VCaP (cell line): Measurements from ENCODE around the gene CLIC6.

Source experiments
- H3K27ac ChIP-seq: fragments of 450-650 bp; 2 replicates; pipeline ENCODE4 v1.5.1; 2017
- TF ChIP-seq, protein P1 (sequence below): fragments of 450-650 bp; conservative IDR thresholded peaks from 2 replicates; pipeline ENCODE4 v1.5.1; 2017; ENCODE audit warnings: mild to moderate bottlenecking, moderate library complexity

Gene CLIC6

DNA sequence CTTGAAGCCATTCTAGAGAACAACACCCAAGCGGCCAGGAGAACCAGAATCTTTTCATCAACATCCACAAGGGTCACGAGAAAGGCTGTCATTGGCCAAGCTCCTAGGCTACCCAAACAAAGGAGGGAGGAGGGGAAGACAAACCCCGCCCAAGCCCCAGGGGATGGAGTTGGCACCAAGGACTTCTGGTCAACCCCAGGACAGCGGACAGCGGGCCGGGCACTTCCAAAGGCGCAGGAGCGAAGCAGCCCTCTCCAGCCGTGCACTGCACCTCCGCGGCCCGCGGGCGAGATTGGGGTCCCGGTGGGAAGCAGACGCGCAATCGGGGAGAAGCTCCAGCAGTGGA is at the start of gene CLIC6:
Gene CLIC6, plus strand, starts transcription at position 192 of the 346 bp plus-strand sequence. CDS start 395 bp downstream, outside the sequence.
- TF ChIP-seq, protein P1, sequence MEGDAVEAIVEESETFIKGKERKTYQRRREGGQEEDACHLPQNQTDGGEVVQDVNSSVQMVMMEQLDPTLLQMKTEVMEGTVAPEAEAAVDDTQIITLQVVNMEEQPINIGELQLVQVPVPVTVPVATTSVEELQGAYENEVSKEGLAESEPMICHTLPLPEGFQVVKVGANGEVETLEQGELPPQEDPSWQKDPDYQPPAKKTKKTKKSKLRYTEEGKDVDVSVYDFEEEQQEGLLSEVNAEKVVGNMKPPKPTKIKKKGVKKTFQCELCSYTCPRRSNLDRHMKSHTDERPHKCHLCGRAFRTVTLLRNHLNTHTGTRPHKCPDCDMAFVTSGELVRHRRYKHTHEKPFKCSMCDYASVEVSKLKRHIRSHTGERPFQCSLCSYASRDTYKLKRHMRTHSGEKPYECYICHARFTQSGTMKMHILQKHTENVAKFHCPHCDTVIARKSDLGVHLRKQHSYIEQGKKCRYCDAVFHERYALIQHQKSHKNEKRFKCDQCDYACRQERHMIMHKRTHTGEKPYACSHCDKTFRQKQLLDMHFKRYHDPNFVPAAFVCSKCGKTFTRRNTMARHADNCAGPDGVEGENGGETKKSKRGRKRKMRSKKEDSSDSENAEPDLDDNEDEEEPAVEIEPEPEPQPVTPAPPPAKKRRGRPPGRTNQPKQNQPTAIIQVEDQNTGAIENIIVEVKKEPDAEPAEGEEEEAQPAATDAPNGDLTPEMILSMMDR: no peak
- H3K27ac ChIP-seq: peak within 1 kb of the TSS; percentile 76

DNA sequence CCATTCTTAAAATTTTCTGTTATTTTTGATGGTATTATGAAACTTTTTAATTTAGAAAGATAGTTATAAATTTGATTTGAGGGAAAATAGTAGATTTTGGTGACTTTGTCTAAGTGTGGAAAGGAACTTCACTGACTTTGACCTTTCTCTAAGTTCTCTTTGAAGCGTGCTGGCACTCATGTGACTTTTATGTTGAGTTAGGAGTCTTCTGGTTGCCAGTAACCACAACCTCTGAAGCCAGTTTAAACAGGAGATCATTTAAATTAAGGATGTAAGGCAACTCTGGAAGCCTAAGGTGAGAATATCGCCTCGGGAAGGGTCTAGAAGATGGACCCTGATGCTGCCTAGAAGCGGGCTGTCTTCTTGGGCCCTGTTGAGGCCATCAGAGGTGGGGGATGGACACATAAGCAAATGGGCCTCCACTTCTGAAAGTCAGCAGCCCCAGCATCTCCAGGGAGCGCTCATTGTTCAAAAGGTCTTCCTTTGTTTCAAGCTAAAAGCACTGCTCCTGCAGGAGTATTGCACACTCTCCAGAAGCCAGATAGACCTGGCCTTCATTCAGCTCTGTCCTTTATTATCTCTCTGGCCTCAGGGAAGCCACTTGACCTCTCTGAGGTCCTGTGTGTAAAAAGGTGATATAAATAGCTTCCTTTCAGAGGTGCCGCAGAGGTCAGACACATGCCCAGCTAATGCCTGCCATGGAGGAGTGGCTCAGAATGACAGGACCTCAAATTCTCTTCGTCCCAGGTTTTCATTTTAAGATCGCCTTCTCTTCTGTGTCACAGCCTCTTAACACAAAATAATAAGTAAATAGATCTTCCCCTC is 48.7 kb upstream of the CLIC6 start:
- no peak overlapping the region for H3K27ac ChIP-seq
- TF ChIP-seq, protein P1: no peak

DNA sequence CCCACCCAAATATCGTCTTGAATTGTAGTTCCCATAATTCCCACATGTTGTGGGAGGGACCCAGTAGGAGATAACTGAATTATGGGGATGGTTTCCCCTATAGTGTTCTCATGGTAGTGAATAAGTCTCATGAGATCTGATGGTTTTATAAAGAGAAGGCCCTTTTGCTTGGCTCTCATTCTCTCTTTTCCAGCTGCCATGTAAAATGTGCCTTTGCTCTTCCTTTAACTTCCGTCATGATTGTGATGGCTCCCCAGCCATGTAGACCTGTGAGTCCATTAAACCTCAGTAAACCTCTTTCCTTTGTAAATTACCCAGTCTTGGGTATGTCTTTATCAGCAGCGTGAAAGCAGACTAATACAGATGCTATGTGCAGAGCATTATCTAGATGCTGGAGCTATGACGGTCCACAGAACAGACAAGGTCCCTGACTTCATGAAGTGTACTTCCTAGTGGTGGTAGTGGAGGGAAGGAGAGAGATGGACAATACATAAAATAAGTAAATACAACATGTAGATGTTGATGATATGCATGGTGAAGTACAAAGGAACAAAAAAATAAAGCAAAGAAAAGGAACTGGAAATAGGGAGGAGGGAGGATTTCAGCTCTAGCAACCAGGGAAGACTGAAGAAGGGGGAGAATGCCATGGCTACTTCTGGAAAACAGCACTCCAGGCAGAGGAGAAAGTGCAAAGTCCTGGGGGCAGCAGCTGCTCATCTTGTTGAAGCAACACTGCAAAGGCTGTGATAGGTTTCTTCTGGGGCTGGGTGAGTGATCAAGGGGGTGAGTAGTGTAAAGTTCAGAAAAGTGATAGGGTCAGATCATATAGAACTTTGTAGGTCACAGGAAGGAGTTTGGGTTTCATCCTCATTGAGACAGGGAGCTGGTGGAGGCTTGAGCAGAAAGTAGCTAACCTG is 47.1 kb upstream of the CLIC6 start:
- TF ChIP-seq, protein P1: no peak
- H3K27ac ChIP-seq: no peak overlapping the region

DNA sequence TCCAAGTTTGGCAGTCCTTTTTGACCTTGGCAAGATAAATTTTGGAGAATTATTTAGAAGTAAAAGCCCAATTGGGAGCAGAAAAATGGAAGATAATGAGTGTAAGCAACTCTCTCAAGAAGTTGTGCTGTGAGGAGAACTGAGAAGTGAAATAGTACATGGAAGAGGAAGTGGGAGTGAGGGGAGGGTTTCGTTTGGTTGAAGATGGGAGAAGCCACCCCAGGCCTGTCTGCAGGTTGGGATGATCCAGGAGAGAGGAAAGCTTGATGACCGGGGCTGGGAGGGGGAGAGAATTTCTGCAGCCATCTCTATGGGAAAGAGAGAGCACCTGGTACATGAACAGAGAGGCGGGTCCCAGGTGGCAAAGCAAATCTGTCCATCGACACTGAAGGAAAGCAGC is 45.3 kb upstream of the CLIC6 start:
- H3K27ac ChIP-seq: no peak overlapping the region

DNA sequence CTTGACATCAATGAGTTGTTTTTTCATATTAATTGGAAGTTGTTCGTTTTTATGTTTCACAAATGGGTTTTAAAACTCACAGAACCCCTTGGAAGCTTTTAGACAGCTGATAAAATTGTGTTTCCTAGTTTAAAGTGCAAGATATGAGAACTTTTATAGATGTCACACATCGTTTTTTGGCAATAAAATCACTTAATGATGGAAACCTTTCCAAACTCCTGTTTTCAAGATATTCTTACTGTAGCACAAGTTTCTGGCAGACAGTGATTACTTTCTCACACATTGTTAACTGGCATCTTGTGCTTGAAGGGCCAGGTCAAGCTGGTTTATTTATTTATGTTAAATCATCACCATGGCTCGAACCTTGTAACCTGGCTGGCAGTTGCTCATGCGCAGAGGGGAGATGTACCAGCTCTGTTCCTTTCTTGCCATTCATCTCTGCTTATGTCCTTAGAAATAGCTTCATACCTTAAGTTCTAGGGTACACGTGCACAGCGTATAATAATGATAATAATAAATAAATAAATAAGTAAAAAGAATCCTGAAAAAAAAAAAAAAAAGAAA is 43.7 kb upstream of the CLIC6 start:
- TF ChIP-seq, protein P1: no peak
- H3K27ac ChIP-seq: peak overlapping the region; percentile 43

More for the DNA sequence above, 45.3 kb upstream of the CLIC6 start:
- TF ChIP-seq, protein P1: no peak

DNA sequence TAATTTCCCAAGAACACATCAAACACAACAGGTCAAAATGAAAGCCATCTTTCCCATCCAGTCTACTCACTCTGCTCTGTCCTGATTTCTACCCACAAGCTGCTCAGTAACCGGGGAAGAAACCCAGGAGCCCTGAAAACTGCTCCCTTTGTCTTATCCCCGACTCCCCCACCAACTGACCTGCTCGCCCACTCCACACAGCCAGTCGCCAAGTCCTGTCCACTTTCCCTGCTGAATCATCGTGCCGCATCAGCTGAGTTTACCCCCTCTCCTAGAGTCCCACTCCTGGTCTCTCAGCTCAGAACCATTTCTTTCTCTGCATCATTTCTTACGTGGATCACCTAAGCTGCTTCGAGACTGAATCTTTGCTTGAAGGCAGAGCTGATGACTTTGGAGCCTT is 42.7 kb upstream of the CLIC6 start:
- H3K27ac ChIP-seq: peak overlapping the region; percentile 43
- TF ChIP-seq, protein P1: no peak

DNA sequence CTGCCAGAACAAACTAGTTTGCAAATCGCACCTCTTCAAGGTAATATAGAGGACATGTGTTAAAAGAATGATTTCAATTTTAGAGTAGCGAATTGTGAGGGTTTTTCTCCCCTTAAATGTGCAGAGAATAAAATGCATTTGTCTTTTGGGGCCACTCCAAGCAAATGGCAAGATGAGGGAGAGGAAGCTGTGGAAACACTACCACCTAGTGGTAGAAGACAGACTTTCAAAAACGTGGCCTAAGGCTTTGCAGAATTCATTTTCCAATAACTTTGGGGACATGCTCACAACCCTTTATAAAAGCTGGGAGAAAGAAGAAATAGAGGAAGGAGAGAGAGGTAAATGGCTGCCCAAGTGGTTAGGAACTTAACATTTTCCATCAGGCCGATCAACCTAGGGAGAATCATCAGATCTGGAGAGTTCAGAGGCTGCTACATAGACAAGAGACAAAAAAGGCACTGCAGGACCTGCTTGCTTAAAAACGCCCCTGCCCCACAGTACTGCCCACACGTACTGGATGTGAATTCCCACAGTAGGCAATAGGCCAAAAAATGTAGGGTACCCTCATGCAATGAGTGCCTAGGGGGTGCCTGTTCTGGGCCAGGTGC is 38.2 kb upstream of the CLIC6 start:
- H3K27ac ChIP-seq: no peak overlapping the region

More for the DNA sequence above, 38.2 kb upstream of the CLIC6 start:
- TF ChIP-seq, protein P1: peak; percentile 97
